GM12874 (cell line): ENCODE data around the gene ABCC10.

ENCODE experiments used
- CTCF ChIP-seq: IDR thresholded peaks from 2 replicates; pipeline ENCODE4 v1.5.1; 2011; ENCODE audit warnings: low read depth, mild to moderate bottlenecking, control low read depth, low read length, moderate library complexity; ENCODE audit not compliant: insufficient read depth

Gene ABCC10

GRCh38 chr6:43454696-43455530, 27.6 kb downstream of the ABCC10 start:
- no peak for TF ChIP-seq CTCF

GRCh38 chr6:43455531-43456428, 28.4 kb downstream of the ABCC10 start, which contains the start of gene DLK2:
TSS of gene DLK2 (minus strand) at chr6:43455548. CDS start at chr6:43454825, 723 bp downstream.
- no peak for TF ChIP-seq CTCF

GRCh38 chr6:43457643-43458042, 30.3 kb downstream of the ABCC10 start:
- TF ChIP-seq CTCF, result no peak

- TF ChIP-seq CTCF, result no peak
Observed at GRCh38 chr6:43459535-43459934, 32.2 kb downstream of the ABCC10 start.

- TF ChIP-seq CTCF, result no peak
Observed at GRCh38 chr6:43460032-43460431, 32.7 kb downstream of the ABCC10 start.

- no peak for TF ChIP-seq CTCF
Observed at GRCh38 chr6:43461936-43462335, 34.6 kb downstream of the ABCC10 start.

- TF ChIP-seq CTCF, result no peak
Observed at GRCh38 chr6:43464337-43464736, 37.0 kb downstream of the ABCC10 start.
